ENCODE measurements around the gene IRF9. TPM values are rescaled to one million over a fixed set of nuclear protein-coding genes. Genes with fewer than 3 reads are reported as not detected.

Gene IRF9
- total RNA-seq, 1 donor from 2014 or later: 66.5 TPM

DNA sequence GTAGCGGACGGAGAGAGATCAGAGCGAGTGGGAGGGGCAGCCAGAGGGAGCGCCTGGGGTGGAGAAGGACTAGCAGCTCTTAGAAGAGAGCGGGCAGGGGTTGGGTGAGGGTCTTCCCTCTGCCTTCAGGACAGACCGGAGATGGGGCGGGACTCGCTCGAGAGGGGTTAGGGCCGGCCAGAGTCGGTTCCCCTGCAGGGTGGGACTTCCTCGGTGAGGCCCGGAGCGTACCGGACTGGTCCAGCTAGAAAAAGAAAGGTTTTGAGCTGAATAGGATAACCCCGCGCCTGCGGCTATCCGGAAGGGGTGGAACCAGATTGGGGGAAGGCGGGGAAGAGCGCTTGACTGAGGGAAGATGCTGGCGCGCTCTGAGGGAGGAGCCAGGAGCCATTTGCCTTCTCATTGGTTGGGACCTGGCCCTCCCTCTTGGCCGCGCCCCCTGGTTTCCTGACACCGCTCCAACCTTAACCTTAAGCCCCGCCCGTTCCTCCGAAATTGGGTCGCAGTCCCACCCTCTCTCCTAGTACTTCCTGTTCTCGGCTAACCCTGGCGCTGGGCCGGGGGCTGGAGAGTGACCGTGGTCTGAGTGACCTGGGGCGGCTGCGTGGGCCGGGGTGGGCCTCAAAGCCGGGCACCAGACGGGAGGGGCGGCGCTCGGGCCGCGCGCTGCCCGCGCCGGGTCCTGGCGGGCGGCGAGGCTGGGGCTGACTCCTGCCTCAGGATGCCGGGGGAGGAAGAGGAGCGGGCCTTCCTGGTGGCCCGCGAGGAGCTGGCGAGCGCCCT is 13.9 kb upstream of the IRF9 start, which contains the start of gene RNF31:
Gene RNF31 (plus strand): TSS at position 521 of the 783 bp plus-strand sequence. CDS start 201 bp downstream, at position 722.
- Histone ChIP-seq H3K36me3 (ENCODE audit: control insufficient read depth, insufficient read depth, low read length) (peaks cover 8% of the 10 kb centered on the region), H3K4me3 (ENCODE audit: low read depth, low read length) (peak within 1 kb of the TSS; percentile 89), H3K27me3 (ENCODE audit: control insufficient read depth, insufficient read depth, low read length) (no peaks in the 10 kb centered on the region)
- TF ChIP-seq, protein P1, sequence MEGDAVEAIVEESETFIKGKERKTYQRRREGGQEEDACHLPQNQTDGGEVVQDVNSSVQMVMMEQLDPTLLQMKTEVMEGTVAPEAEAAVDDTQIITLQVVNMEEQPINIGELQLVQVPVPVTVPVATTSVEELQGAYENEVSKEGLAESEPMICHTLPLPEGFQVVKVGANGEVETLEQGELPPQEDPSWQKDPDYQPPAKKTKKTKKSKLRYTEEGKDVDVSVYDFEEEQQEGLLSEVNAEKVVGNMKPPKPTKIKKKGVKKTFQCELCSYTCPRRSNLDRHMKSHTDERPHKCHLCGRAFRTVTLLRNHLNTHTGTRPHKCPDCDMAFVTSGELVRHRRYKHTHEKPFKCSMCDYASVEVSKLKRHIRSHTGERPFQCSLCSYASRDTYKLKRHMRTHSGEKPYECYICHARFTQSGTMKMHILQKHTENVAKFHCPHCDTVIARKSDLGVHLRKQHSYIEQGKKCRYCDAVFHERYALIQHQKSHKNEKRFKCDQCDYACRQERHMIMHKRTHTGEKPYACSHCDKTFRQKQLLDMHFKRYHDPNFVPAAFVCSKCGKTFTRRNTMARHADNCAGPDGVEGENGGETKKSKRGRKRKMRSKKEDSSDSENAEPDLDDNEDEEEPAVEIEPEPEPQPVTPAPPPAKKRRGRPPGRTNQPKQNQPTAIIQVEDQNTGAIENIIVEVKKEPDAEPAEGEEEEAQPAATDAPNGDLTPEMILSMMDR (IDR thresholded peaks at IDR 0.05; ENCODE audit: insufficient read depth, low read length, poor library complexity, severe bottlenecking): no peak
- peak; percentile 92 for DNase-seq (ENCODE audit: low read depth)

DNA sequence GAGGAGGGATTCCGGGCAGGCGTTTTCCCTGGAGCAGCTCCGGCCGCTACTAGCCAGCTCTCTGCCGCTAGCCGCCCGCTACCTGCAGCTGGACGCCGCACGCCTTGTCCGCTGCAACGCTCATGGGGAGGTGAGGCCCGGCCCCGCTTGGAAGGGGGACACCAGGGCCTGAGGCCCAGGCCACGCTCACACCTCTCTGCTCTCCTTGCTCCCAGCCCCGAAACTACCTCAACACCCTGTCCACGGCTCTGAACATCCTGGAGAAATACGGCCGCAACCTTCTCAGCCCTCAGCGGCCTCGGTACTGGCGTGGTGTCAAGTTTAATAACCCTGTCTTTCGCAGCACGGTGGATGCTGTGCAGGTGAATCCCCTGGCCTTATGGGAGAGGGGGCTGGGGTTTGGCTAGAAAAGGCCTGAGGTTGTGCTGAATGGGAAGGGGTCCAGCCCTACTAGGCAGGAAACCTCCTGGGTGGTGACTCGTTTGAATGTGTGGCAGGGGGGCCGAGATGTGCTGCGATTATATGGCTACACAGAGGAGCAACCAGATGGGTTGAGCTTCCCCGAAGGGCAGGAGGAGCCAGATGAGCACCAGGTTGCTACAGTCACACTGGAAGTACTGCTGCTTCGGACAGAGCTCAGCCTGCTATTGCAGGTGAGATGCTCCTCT is 13.2 kb upstream of the IRF9 start:
- H3K36me3 ChIP-seq (ENCODE audit: control insufficient read depth, insufficient read depth, low read length): peaks cover 8% of the 10 kb centered on the region
- no peaks in the 10 kb centered on the region for H3K27me3 ChIP-seq (ENCODE audit: control insufficient read depth, insufficient read depth, low read length)
- TF ChIP-seq, protein P1 (IDR thresholded peaks at IDR 0.05; ENCODE audit: insufficient read depth, low read length, poor library complexity, severe bottlenecking): no peak
- DNase-seq (ENCODE audit: low read depth): no peak
- H3K4me3 ChIP-seq (ENCODE audit: low read depth, low read length): peak overlapping the region; percentile 89

DNA sequence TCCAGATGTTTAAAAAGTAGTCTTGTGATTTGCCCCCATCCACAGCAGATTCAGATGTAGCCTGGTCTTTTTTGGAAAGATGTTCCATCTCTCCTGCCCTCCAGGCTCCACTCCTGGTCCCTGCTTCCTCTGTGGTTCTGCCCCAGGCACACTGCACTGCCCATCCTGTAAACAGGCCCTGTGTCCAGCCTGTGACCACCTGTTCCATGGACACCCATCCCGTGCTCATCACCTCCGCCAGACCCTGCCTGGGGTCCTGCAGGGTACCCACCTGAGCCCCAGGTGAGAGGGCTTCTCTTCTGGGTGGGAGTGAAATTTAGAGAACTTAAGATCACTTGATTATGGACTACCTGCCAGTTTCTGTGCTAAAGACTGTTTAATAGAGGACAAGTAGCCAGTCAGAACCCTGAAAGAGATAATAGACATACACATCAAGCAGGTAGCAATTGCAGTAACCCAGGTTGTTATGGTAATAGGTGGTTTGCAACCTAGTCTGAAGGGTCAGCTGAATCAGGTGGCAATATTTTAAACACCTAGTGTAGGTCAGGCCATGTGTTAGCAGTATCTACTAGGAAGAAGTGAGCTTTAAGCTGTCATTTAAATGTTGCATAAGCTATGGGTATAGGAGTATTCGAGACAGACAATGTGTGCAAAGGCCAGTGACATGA is 11.6 kb upstream of the IRF9 start:
- Histone ChIP-seq H3K27me3 (ENCODE audit: control insufficient read depth, insufficient read depth, low read length) (no peaks in the 10 kb centered on the region), H3K36me3 (ENCODE audit: control insufficient read depth, insufficient read depth, low read length) (peaks cover 8% of the 10 kb centered on the region), H3K4me3 (ENCODE audit: low read depth, low read length) (no peak overlapping the region)
- DNase-seq (ENCODE audit: low read depth): no peak
- TF ChIP-seq, protein P1 (IDR thresholded peaks at IDR 0.05; ENCODE audit: insufficient read depth, low read length, poor library complexity, severe bottlenecking): no peak

DNA sequence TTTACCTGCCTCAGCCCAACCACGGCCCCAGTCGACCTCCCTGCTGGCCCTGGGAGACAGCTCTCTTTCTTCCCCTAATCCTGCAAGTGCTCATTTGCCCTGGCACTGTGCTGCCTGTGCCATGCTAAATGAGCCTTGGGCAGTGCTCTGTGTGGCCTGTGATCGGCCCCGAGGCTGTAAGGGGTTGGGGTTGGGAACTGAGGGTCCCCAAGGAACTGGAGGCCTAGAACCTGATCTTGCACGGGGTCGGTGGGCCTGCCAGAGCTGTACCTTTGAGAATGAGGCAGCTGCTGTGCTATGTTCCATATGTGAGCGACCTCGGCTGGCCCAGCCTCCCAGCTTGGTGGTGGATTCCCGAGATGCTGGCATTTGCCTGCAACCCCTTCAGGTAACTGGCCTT is 11.0 kb upstream of the IRF9 start:
- Histone ChIP-seq H3K36me3 (ENCODE audit: control insufficient read depth, insufficient read depth, low read length) (peaks cover 8% of the 10 kb centered on the region), H3K4me3 (ENCODE audit: low read depth, low read length) (no peak overlapping the region), H3K27me3 (ENCODE audit: control insufficient read depth, insufficient read depth, low read length) (no peaks in the 10 kb centered on the region)
- TF ChIP-seq, protein P1 (IDR thresholded peaks at IDR 0.05; ENCODE audit: insufficient read depth, low read length, poor library complexity, severe bottlenecking): no peak
- no peak for DNase-seq (ENCODE audit: low read depth)

DNA sequence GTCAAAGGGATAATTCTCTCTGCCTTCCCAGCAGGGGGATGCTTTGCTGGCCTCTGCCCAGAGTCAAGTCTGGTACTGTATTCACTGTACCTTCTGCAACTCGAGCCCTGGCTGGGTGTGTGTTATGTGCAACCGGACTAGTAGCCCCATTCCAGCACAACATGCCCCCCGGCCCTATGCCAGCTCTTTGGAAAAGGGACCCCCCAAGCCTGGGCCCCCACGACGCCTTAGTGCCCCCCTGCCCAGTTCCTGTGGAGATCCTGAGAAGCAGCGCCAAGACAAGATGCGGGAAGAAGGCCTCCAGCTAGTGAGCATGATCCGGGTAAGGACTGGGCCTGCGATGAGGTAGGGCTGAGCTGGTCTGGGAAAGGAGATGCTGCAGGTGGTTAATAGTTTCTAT is 10.5 kb upstream of the IRF9 start:
- no peak for DNase-seq (ENCODE audit: low read depth)
- Histone ChIP-seq H3K27me3 (ENCODE audit: control insufficient read depth, insufficient read depth, low read length) (no peaks in the 10 kb centered on the region), H3K4me3 (ENCODE audit: low read depth, low read length) (no peak overlapping the region), H3K36me3 (ENCODE audit: control insufficient read depth, insufficient read depth, low read length) (peaks cover 9% of the 10 kb centered on the region)
- TF ChIP-seq, protein P1 (IDR thresholded peaks at IDR 0.05; ENCODE audit: insufficient read depth, low read length, poor library complexity, severe bottlenecking): no peak

All from kidney epithelial cell (primary cell).